Inflammatory macrophage treated with lipopolysaccharide for 4 hours (primary cell): Measurements from ENCODE around the gene UFC1.
"Not testable (repeated sequence)": the region's sequence is repeated elsewhere in the genome, so short reads cannot be mapped to it uniquely, and the experiment has no call there.

Source experiments
- DNase-seq: peaks from one replicate; pipeline ENCODE4 v3.0.0-alpha.2; 2020

The UFC1 gene

GRCh38 chr1:161153682-161154337 is at the start of gene UFC1:
TSS of gene UFC1 (plus strand) at chr1:161153978. CDS start at chr1:161153998, 20 bp downstream.
- DNase-seq, result peak; percentile 88

- peak; percentile 72 for DNase-seq
Measured at GRCh38 chr1:161106431-161106830, 47.3 kb upstream of the UFC1 start.

DNA sequence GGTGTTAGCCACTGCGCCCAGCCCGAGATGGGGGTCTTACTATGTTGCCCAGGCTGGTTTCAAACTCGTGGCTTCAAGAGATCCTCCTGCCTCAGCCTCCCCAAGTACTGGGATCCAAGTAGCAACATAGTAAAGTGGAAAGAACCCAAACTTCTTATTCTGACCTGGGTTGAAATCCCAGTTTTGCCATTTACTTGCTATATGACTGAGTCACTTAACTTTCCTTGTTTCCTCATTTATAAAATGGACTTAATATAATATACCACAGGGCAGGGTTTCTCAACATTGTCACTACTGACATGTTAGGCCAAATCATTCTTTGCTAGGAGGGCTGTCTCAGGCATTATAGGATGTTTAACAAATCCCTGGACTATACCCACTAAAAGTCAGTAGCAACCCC is 42.7 kb upstream of the UFC1 start:
- peak; percentile 66 for DNase-seq

DNA sequence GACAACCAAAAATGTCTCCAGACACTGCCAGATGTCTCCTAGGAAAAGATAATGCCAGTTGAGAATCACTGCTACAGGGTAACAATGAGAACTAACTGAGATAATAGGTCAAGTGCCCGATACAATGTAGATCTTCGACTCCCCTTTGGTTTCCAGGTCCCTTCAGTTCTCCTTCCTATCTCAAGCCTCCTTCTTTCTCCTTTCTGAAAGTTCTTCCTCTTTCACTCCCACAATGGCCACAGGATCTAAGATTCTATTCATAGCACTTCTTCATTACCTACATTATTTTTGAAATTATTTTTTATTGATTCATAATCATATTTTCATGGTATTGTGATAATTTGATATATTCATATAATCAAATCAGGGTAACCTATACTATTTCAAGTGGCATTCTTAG is 42.3 kb upstream of the UFC1 start:
- DNase-seq, result peak; percentile 59

- no peak for DNase-seq
Measured at GRCh38 chr1:161113915-161114314, 39.9 kb upstream of the UFC1 start.

- no peak for DNase-seq
Measured at GRCh38 chr1:161114556-161114955, 39.2 kb upstream of the UFC1 start.

DNA sequence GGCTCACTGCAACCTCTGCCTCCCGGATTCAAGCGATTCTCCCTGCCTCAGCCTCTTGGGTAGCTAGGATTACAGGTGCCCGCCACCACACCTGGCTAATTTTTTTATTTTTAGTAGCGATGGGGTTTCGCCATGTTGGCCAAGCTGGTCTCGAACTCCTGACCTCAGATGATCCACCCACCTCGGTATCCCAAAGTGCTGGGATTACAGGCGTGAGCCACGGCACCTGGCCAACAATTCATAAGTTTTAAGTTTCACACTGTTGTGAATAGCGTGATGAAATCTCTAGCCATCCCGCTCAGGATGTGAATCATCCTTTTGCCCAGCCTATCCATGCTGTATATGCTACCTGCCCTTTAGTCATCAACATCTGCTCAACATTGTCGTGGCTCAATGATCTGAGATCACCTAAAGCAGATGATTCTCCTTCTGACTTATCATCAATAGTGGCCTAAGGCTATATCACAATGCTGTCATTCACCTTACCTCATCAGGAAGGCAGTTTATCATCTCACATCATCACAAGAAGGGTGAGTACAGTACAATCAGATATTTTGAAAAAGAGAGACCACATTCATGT is 38.6 kb upstream of the UFC1 start:
- DNase-seq, result peak; percentile 59

- DNase-seq, result not testable (repeated sequence)
Measured at GRCh38 chr1:161115961-161116360, 37.8 kb upstream of the UFC1 start.

DNA sequence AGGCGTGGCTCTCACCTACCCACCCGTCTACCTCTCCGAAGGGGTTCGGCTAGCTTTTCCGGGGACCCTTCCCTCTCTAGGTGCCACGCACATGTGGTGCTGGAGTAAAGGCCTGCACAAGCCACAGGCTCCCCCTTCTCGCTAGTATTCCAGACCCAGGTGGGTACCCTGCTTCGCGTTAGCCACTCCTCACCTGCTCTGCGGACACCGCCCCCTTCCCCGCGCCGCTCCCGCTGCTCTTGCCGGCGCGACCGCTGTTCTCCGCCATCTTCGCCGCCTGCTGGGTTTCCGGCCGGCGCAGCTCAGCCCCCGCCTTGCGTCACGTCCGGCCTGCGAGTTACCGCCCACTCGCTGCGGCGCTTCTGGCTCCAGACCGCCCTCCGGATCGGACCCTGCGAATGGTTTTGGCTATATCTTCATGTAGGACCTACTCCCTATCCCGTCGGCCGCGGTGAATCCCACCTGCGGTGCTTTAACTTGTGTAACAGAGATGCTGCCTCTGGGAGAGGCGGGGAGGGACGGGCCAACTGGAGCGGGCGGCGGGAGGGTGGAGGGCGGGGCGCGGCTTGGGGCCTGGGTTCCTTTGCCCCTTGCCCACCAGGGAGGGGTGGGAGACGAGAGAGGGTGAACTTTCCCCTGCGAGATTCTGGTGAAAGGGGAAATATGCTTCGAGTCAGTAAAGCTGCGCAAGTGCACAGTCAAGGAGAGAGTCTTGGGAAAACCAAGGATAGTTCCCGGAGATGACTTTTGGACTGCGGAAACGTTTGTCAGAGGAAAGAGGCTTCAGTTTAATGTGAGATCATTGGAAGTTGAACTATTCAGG is 35.8 kb upstream of the UFC1 start, which contains the start of the genes NIT1 and PFDN2:
Gene NIT1, plus strand, starts transcription at position 347 of the 823 bp plus-strand sequence. Its CDS starts 72 bp downstream, at position 419.
Gene PFDN2, minus strand, starts transcription at position 279 of the 823 bp plus-strand sequence. Its CDS starts 11 bp downstream, at position 268.
- peak; percentile 88 for DNase-seq

DNA sequence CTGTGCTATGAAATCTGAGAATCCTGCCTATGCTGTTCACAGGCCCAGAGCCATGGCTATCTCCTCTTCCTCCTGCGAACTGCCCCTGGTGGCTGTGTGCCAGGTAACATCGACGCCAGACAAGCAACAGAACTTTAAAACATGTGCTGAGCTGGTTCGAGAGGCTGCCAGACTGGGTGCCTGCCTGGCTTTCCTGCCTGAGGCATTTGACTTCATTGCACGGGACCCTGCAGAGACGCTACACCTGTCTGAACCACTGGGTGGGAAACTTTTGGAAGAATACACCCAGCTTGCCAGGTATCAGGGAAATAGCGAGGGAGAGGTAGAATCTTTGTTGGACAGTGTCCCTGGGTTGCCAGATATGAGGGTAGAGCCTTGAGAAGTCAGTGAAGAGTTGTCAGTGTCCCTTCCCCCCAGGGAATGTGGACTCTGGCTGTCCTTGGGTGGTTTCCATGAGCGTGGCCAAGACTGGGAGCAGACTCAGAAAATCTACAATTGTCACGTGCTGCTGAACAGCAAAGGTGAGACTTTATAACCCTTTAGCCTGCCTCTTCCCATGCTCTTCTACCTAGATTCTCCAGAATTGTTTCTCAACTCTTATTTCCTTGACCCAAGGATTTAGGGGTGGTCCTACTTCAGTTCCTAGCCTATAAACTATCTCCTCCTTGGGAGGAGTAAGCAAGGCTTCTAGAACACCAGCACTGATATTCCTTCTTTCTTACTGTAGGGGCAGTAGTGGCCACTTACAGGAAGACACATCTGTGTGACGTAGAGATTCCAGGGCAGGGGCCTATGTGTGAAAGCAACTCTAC is 34.5 kb upstream of the UFC1 start:
- peak; percentile 81 for DNase-seq

- peak; percentile 47 for DNase-seq
Measured at GRCh38 chr1:161121042-161121650, 32.6 kb upstream of the UFC1 start.

DNA sequence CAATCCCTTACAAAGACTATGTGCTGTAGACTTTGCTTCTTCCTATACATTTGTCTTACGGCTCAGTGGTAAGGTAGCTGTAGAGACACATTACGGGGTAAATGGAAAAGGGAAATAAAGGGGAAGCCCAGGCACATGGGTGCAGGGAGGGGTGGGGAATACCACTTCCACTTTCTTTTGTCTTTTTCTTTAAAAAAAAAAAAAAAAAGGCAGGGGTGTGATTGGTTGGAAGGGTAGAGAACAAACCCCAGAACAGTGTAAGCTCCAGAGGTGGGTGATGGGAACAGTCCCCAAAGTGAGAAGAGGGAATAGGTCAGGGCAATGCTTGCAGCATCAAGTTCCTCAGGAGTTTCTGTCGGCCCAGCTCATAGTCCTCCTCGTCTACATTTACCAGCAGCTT is 31.9 kb upstream of the UFC1 start:
- DNase-seq, result peak; percentile 76

- no peak for DNase-seq
Measured at GRCh38 chr1:161122967-161123366, 30.8 kb upstream of the UFC1 start.

DNA sequence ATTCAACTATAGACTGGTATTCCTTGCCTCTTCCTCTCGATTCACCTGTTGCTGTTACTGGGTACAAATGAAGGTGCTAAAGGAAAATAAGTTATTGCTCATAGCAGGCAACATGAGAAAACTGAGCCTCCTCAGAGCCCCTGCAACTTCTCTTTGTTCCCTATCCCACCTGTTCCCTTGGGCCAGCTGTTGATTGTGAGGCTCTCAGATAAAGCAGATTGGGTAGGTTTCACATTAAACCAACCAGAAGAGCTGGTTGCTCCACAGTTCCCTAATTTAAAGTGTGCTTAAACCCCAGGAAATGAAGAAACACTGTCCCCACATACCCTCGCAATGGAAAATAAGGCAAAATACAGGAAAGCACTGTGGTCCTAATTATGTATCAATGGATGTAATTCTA is 26.1 kb upstream of the UFC1 start:
- peak; percentile 26 for DNase-seq

DNA sequence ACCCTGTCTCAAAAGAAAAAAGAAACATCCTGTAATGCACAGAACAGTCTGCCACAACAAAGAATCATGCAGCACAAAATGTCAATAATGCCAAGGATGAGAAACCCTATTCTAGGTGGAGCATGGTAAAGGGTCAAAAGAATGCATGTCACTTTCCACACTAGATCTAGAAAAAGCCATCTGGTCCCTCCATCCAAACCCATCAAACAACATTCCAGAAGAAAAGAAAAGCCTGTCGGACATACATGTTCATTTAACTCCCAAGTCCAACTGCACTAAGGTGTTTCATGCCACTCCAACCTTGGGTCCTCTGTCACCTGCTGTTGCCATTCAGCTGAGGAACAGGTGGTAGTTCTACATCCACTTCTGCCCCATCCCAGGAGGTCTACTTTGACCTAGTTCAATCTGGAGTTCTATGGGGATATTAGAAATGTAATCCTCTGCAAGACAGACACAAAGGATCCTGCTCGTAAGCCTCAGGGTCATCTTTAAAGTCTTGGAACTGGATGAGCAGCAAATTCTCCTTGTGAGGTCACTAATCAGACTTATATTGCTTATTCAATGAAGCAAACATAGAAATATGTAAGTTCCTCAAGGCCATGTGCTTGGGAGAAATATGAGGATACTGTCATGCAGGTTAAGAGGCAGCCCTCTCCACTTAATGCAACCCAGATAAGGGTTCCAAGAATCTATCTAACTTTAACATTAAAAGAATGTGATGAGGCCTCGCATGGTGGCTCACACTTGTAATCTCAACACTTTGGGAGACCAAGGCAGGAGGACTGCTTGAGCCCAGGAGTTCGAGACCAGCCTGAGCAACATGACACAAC is 25.0 kb upstream of the UFC1 start:
- no peak for DNase-seq

DNA sequence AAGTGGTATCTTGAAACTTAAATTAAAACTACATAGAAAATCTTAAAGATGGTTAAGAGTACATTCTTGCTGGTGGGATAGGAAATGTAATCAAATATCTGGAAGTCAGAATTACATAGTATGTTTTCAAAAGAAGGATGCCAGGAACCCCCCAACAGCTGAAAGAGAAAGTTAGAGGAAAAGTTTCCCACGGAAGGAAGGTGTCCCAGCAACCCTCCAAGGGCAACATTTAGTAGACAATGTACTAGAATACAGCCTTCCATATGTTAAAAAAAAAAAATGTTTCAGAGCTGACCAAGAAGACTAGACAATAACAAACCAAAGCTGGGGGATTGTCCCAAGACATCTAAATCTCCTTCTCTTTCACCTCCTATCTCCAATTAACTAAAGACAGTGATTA is 23.5 kb upstream of the UFC1 start:
- no peak for DNase-seq

DNA sequence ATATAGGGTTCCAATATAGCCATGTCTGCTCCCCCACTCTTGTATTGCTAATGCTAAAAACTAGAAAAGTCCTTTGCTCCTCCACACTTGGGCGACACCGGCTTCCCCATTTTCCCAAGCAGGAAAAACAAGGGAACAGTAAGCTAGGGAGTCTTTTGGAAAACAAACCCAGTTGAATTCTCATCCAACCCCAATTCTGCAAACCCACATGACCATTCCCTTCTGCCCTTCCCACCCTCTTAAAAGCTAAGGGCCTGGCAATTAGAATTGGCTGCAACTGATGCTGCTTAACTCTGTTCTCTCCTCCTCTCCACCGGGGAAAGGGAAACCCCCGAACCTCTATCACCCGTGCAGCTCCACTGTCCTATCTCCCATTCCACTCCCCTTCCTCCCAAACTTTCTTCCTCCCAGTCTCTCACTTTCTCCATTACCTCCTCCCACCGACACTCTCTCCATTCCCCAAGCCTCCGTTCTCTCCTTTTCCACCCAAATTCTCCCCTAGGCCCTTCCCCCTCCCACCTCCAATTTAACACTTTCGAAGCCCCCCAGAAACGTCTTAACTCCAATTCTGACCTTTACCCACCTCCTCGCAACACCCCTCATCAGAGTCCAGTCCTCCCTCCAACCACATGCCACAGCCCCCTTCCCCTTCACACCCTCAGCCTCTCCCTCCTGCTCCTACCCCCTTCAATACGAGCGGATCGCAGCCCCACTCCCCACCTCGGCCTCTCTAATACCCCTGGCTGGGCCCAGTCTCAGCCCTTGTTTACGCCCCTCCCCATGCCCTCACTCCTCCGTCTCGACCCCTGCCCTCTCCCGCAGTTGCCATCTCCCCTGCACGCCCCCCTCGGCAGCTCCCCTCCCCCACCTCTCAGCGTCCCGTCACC is 22.0 kb upstream of the UFC1 start:
- peak; percentile 18 for DNase-seq

GRCh38 chr1:161132410-161133219 is 21.2 kb upstream of the UFC1 start, which contains the start of gene DEDD:
TSS of gene DEDD (minus strand) at chr1:161132667. CDS start at chr1:161124462, 8,205 bp downstream.
- peak; percentile 94 for DNase-seq

DNA sequence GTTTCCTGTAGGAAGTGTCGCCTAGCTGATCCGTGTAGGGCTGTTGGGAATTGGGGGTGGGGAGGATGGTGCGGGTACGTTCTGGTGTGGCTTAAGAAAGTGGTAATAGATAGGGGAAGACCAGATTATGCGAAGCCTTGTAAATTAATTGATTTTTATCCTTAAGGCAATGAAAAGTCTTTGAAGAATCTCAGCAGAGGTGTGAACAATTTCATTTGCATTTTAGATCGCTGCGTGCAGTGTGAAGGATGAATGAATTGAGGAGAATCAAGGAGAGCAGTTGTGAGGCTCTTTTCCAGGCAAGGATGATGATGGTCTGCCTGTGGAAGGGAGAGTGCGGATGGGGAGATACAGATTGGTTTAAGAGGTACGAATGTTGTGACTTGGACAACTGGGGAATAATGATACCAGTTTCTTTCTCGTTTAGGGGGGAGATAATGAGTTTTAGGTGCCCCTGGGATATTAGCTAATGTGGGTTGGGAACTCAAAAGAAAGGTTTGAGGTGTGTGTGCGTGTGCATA is 20.5 kb upstream of the UFC1 start:
- no peak for DNase-seq
